H9 (cell line): ENCODE measurements around the gene SLC22A2. TPM values are rescaled to one million over a fixed set of nuclear protein-coding genes. Genes with fewer than 3 reads are reported as not detected.

Experiments
- DNase-seq: peaks from one replicate; pipeline ENCODE4 v3.0.0-alpha.2; 2017
- H2AFZ ChIP-seq: one replicate; pipeline ENCODE4 v1.6.1; 2013; ENCODE audit warnings: mild to moderate bottlenecking, low read length, control low read depth, moderate library complexity
- H2AK5ac ChIP-seq: 2 replicates; pipeline ENCODE4 v1.6.1; 2013; ENCODE audit warnings: low read length, control low read depth, mixed read lengths; ENCODE audit not compliant: insufficient read length
- H2BK120ac ChIP-seq: one replicate; pipeline ENCODE4 v1.6.1; 2013; ENCODE audit warnings: low read depth, mild to moderate bottlenecking, low read length, control low read depth, inconsistent platforms; ENCODE audit not compliant: poor library complexity, severe bottlenecking
- H2BK12ac ChIP-seq: 2 replicates; pipeline ENCODE4 v1.6.1; 2013; ENCODE audit warnings: low read length, control low read depth, mixed read lengths, low read depth; ENCODE audit not compliant: insufficient read length
- H2BK15ac ChIP-seq: 2 replicates; pipeline ENCODE4 v1.6.1; 2013; ENCODE audit warnings: low read depth, low read length, control low read depth
- H2BK20ac ChIP-seq: one replicate; pipeline ENCODE4 v1.6.1; 2013; ENCODE audit warnings: low read depth, mild to moderate bottlenecking, low read length, control low read depth, inconsistent platforms; ENCODE audit not compliant: poor library complexity, severe bottlenecking
- H2BK5ac ChIP-seq: 2 replicates; pipeline ENCODE4 v1.6.1; 2013; ENCODE audit warnings: low read length, control low read depth, mixed read lengths; ENCODE audit not compliant: insufficient read length
- H3K14ac ChIP-seq: 2 replicates; pipeline ENCODE4 v1.6.1; 2013; ENCODE audit warnings: low read length, control low read depth; ENCODE audit not compliant: insufficient read depth
- H3K18ac ChIP-seq: 2 replicates; pipeline ENCODE4 v1.6.1; 2013; ENCODE audit warnings: low read depth, mild to moderate bottlenecking, mixed read lengths, low read length, control low read depth; ENCODE audit not compliant: insufficient read length
- H3K23ac ChIP-seq: 2 replicates; pipeline ENCODE4 v1.6.1; 2013; ENCODE audit warnings: low read length, control low read depth, mixed read lengths, low read depth; ENCODE audit not compliant: insufficient read length
- H3K23me2 ChIP-seq: 2 replicates; pipeline ENCODE4 v1.6.1; 2013; ENCODE audit warnings: low read depth, mild to moderate bottlenecking, mixed read lengths, low read length, control low read depth; ENCODE audit not compliant: insufficient read length, poor library complexity, severe bottlenecking
- H3K27ac ChIP-seq: 2 replicates; pipeline ENCODE4 v1.5.1; 2013; ENCODE audit warnings: low read length, control low read depth, mixed read lengths, low read depth; ENCODE audit not compliant: insufficient read length
- H3K27me3 ChIP-seq: 2 replicates; pipeline ENCODE4 v1.6.1; 2013; ENCODE audit warnings: low read length, control low read depth, inconsistent platforms; ENCODE audit not compliant: insufficient read depth
- H3K4ac ChIP-seq: 2 replicates; pipeline ENCODE4 v1.6.1; 2013; ENCODE audit warnings: low read depth, mild to moderate bottlenecking, control low read depth, inconsistent platforms, low read length, moderate library complexity
- H3K4me1 ChIP-seq: 2 replicates; pipeline ENCODE4 v1.6.1; 2013; ENCODE audit warnings: low read length, control low read depth, inconsistent platforms; ENCODE audit not compliant: insufficient read depth
- H3K4me2 ChIP-seq: 2 replicates; pipeline ENCODE4 v1.6.1; 2013; ENCODE audit warnings: low read length, control low read depth, mixed read lengths; ENCODE audit not compliant: insufficient read length, insufficient read depth
- H3K56ac ChIP-seq: 2 replicates; pipeline ENCODE4 v1.6.1; 2013; ENCODE audit warnings: low read depth, mild to moderate bottlenecking, mixed read lengths, low read length, control low read depth; ENCODE audit not compliant: insufficient read length
- H3K79me1 ChIP-seq: 2 replicates; pipeline ENCODE4 v1.6.1; 2013; ENCODE audit warnings: low read depth, mild to moderate bottlenecking, moderate library complexity, low read length, control low read depth, inconsistent platforms; ENCODE audit not compliant: insufficient read depth, poor library complexity, severe bottlenecking
- H3K79me2 ChIP-seq: 2 replicates; pipeline ENCODE4 v1.6.1; 2013; ENCODE audit warnings: low read length, control low read depth, inconsistent platforms; ENCODE audit not compliant: insufficient read depth
- H3K9ac ChIP-seq: 2 replicates; pipeline ENCODE4 v1.6.1; 2013; ENCODE audit warnings: low read length, control low read depth, mixed read lengths; ENCODE audit not compliant: insufficient read length; ENCODE audit errors: extremely low read depth
- H3K9me3 ChIP-seq: one replicate; pipeline ENCODE4 v1.6.1; 2013; ENCODE audit warnings: low read depth, low read length, inconsistent platforms; ENCODE audit not compliant: control insufficient read depth
- H3T11ph ChIP-seq: one replicate; pipeline ENCODE4 v1.6.1; 2013; ENCODE audit warnings: mild to moderate bottlenecking, low read length, control low read depth, inconsistent platforms
- H4K20me1 ChIP-seq: one replicate; pipeline ENCODE4 v1.6.1; 2013; ENCODE audit not compliant: control insufficient read depth, insufficient read length, insufficient read depth
- H4K5ac ChIP-seq: 2 replicates; pipeline ENCODE4 v1.6.1; 2013; ENCODE audit warnings: low read depth, mild to moderate bottlenecking, mixed read lengths, low read length, control low read depth; ENCODE audit not compliant: insufficient read length
- H4K8ac ChIP-seq: replicated peaks from 2 replicates; pipeline ENCODE4 v1.6.1; 2013; ENCODE audit warnings: low read length, control low read depth, mixed read lengths, low read depth; ENCODE audit not compliant: insufficient read length
- H4K91ac ChIP-seq: 2 replicates; pipeline ENCODE4 v1.6.1; 2013; ENCODE audit warnings: low read depth, mild to moderate bottlenecking, moderate library complexity, mixed read lengths, low read length, control low read depth; ENCODE audit not compliant: insufficient read length
- H3K27ac Mint-ChIP-seq, 3 experiments: 2 replicates in 2 of 3; 3 replicates in 1 of 3; pipeline ENCODE4 v1.8.0; 2020 to 2021; ENCODE audit warnings: mixed read lengths in 3 of 3, mild to moderate bottlenecking in 1 of 3, moderate library complexity in 1 of 3
- H3K27me3 Mint-ChIP-seq: 2 replicates; pipeline ENCODE4 v1.8.0; 2021; ENCODE audit warnings: low read depth, mild to moderate bottlenecking, moderate library complexity, mixed read lengths
- H3K36me3 Mint-ChIP-seq, 3 experiments: 2 replicates in 2 of 3; 3 replicates in 1 of 3; pipeline ENCODE4 v1.8.0; 2020 to 2021; ENCODE audit warnings: low read depth in 3 of 3, mixed read lengths in 3 of 3; ENCODE audit not compliant: insufficient read depth in 1 of 3
- H3K4me1 Mint-ChIP-seq, 2 experiments: 2 replicates each; pipeline ENCODE4 v1.8.0; 2020; ENCODE audit warnings: mixed read lengths in 2 of 2
- H3K4me3 Mint-ChIP-seq, 2 experiments: 2 replicates in 1 of 2; 3 replicates in 1 of 2; pipeline ENCODE4 v1.8.0; 2020 to 2021; ENCODE audit warnings: mild to moderate bottlenecking in 2 of 2, mixed read lengths in 2 of 2, moderate library complexity in 1 of 2
- H3K9me3 Mint-ChIP-seq, 2 experiments: 2 replicates in 1 of 2; 3 replicates in 1 of 2; pipeline ENCODE4 v1.8.0; 2020; ENCODE audit warnings: mild to moderate bottlenecking in 2 of 2, mixed read lengths in 2 of 2, moderate library complexity in 1 of 2
- WGBS: extraction: QIAGEN DNeasy Blood & Tissue Kit; methylation state at CpG from one replicate; pipeline ENCODE4 v1.1.7; 2013; ENCODE audit warnings: missing lambda C conversion rate, low lambda C conversion rate, mixed read lengths; ENCODE audit not compliant: insufficient read length; ENCODE audit errors: extremely low coverage; 5-methylcytosine and 5-hydroxymethylcytosine counted together
- total RNA-seq: library from RNA; stranded (reverse); gene quantifications from 2 replicates; pipeline ENCODE4 v1.2.1, GENCODE V29; 2021
- TF ChIP-seq, protein P1 (sequence below): fragments of 200-600 bp; sonication (generic); conservative IDR thresholded peaks from 3 replicates; pipeline ENCODE4 v1.8.0; 2021; ENCODE audit warnings: antibody characterized with exemption, mild to moderate bottlenecking

SLC22A2 gene
- total RNA-seq, 1 experiment from 2014 or later: 1.0 TPM

GRCh38 chr6:160188773-160189172 is 69.8 kb downstream of the SLC22A2 start:
- DNase-seq: no peak
- WGBS: no CpG with 5 or more reads among the region's 1 CpG
- no peaks in the 10 kb centered on the region for H3K4me1 Mint-ChIP-seq
- no peak overlapping the region for H2BK12ac ChIP-seq
- H3K9me3 ChIP-seq: no peaks in the 10 kb centered on the region
- H3K18ac ChIP-seq: no peak overlapping the region
- H3K4me3 Mint-ChIP-seq: no peak overlapping the region
- no peak overlapping the region for H3K4me2 ChIP-seq
- H3K9ac ChIP-seq: no peak overlapping the region
- H4K8ac ChIP-seq: no peak overlapping the region
- no peak overlapping the region for H3K14ac ChIP-seq
- H3K56ac ChIP-seq: no peak overlapping the region
- no peak overlapping the region; a peak in 1 of 7 replicates for H3K27ac Mint-ChIP-seq
- H3K27me3 Mint-ChIP-seq: no peaks in the 10 kb centered on the region; the same call in 1 of the 2 replicates
- H3K36me3 Mint-ChIP-seq: peaks cover 4 to 17% (median 9%) of the 10 kb centered on the region in 3 experiments; a peak in 6 of 7 replicates
- H3K9me3 Mint-ChIP-seq: peaks cover 21 to 27% of the 10 kb centered on the region in 2 experiments
- H2BK15ac ChIP-seq: no peak overlapping the region
- H4K91ac ChIP-seq: no peak overlapping the region
- H3K4ac ChIP-seq: no peak overlapping the region
- no peak overlapping the region for H3K27ac ChIP-seq
- no peak overlapping the region for H2BK120ac ChIP-seq
- no peak overlapping the region for H2BK5ac ChIP-seq
- H3T11ph ChIP-seq: no peak overlapping the region
- no peaks in the 10 kb centered on the region for H3K23me2 ChIP-seq
- no peaks in the 10 kb centered on the region for H3K27me3 ChIP-seq
- TF ChIP-seq, protein P1, sequence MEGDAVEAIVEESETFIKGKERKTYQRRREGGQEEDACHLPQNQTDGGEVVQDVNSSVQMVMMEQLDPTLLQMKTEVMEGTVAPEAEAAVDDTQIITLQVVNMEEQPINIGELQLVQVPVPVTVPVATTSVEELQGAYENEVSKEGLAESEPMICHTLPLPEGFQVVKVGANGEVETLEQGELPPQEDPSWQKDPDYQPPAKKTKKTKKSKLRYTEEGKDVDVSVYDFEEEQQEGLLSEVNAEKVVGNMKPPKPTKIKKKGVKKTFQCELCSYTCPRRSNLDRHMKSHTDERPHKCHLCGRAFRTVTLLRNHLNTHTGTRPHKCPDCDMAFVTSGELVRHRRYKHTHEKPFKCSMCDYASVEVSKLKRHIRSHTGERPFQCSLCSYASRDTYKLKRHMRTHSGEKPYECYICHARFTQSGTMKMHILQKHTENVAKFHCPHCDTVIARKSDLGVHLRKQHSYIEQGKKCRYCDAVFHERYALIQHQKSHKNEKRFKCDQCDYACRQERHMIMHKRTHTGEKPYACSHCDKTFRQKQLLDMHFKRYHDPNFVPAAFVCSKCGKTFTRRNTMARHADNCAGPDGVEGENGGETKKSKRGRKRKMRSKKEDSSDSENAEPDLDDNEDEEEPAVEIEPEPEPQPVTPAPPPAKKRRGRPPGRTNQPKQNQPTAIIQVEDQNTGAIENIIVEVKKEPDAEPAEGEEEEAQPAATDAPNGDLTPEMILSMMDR: no peak
- no peak overlapping the region for H4K5ac ChIP-seq
- H2AK5ac ChIP-seq: no peak overlapping the region
- no peaks in the 10 kb centered on the region for H3K79me1 ChIP-seq
- H3K79me2 ChIP-seq: no peaks in the 10 kb centered on the region
- no peak overlapping the region for H3K23ac ChIP-seq
- no peak overlapping the region for H2AFZ ChIP-seq
- no peaks in the 10 kb centered on the region for H4K20me1 ChIP-seq
- no peaks in the 10 kb centered on the region for H3K4me1 ChIP-seq
- H2BK20ac ChIP-seq: no peak overlapping the region
